GM12892 (cell line): Measurements from ENCODE around the gene PEX10.

Experiments used
- POLR2A ChIP-seq: IDR thresholded peaks from 2 replicates; pipeline ENCODE4 v1.6.1; 2011; ENCODE audit warnings: low read depth, low read length, control low read depth
- POLR2AphosphoS5 ChIP-seq: IDR thresholded peaks from 2 replicates; pipeline ENCODE4 v1.6.1; 2011; ENCODE audit warnings: low read depth, low read length, control low read depth

DNA sequence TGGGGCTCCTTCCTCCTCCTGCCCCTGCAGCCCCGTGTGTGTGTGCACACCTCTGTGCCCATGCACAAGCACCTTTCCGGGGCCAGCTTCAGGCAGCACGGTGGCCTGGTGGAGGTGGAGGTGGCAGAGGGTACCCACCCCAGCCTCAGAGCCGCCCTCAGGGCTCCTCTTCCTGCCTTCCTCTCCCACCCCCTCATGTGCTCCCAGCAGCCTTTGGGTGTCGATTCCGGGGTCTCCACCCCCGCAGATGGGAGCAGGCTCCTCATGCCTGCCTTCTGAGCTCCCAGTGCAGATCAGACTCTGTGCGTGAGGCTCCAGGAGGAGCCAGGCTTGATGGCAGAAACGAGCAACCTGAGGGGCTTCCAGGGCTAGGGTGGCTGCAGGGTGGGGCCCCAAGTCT, 34.5 kb upstream of the PEX10 start:
- TF ChIP-seq POLR2A (no peak), POLR2AphosphoS5 (no peak)
